DOHH2 (cell line): Measurements from ENCODE around the gene HSPB2.

Source experiments
- CTCF ChIP-seq: fragments of 200-600 bp; sonication (generic); IDR thresholded peaks from one replicate; pipeline ENCODE4 v1.5.1; 2014; ENCODE audit warnings: antibody characterized with exemption, mild to moderate bottlenecking, low read depth, low read length; ENCODE audit not compliant: poor library complexity, severe bottlenecking
- EZH2phosphoT487 ChIP-seq: fragments of 200-600 bp; sonication (generic); IDR thresholded peaks from 2 replicates; pipeline ENCODE4 v1.6.1; 2017; ENCODE audit warnings: borderline replicate concordance, mild to moderate bottlenecking, antibody characterized with exemption, low read length, moderate library complexity, mixed read lengths

- TF ChIP-seq CTCF (no peak), EZH2phosphoT487 (no peak)
These were observed 13.4 kb downstream of the HSPB2 start for GRCh38 chr11:111925953-111926352.
